Psoas muscle (tissue), 8 donors: ENCODE data around the gene GINS1. TPM values are rescaled to one million over a fixed set of nuclear protein-coding genes. Genes with fewer than 3 reads are reported as not detected.

Source experiments
- ATAC-seq, 4 donors: fragments of 200-7000 bp; cut with Tn5 transposase; one replicate each; pipeline ENCODE4 v1.9.1; 2020; ENCODE audit warnings: moderate library complexity in 3 of 4, mild to moderate bottlenecking in 2 of 4
- DNase-seq, 2 donors: peaks; one replicate each; pipeline ENCODE4 v3.0.0-alpha.2; 2020
- H3K27ac ChIP-seq: fragments of 200-600 bp; one replicate; pipeline ENCODE4 v1.8.0; 2022
- H3K27me3 ChIP-seq, 3 donors: fragments of 200-600 bp in 1 of 3; one replicate each; pipeline versions ENCODE4 v1.6.1 to v1.8.0; 2013 to 2022; ENCODE audit warnings: low read length in 2 of 3, mild to moderate bottlenecking in 2 of 3, moderate library complexity in 1 of 3; ENCODE audit not compliant: insufficient read depth in 3 of 3
- H3K36me3 ChIP-seq, 2 donors: fragments of 200-600 bp in 1 of 2; one replicate each; pipeline versions ENCODE4 v1.6.1 to v1.8.0; 2013 to 2022; ENCODE audit warnings: low read depth in 1 of 2, mild to moderate bottlenecking in 1 of 2, moderate library complexity in 1 of 2; ENCODE audit not compliant: insufficient read depth in 1 of 2
- H3K4me1 ChIP-seq: fragments of 200-600 bp; one replicate; pipeline ENCODE4 v1.8.0; 2022
- H3K4me3 ChIP-seq: fragments of 200-600 bp; one replicate; pipeline ENCODE4 v1.8.0; 2022; ENCODE audit warnings: mild to moderate bottlenecking
- H3K9me3 ChIP-seq: fragments of 200-600 bp; one replicate; pipeline ENCODE4 v1.8.0; 2022
- WGBS, 3 donors: extraction: QIAGEN DNeasy Blood & Tissue Kit; methylation state at CpG; one replicate each; pipeline versions ENCODE4 v1.1.6 to v1.1.7; 2013; 5-methylcytosine and 5-hydroxymethylcytosine counted together
- intact Hi-C, 2 donors: fragments of 100-400 bp; cut with DNase I; formaldehyde crosslinking; loops; one replicate each; pipeline versions ENCODE4 v1.11.0 to v1.14.2; 2022
- polyA plus RNA-seq, 3 donors: library from polyadenylated mRNA; stranded (reverse); fragments of 200-250 nt; gene quantifications; one replicate each; pipeline ENCODE4 v1.2.3, GENCODE V29; 2013
- total RNA-seq, 4 donors: library from RNA; stranded (reverse); fragmentation: NEBNext Ultra II Directional in 2 of 4; extraction: Animal tissue kit (Norgen Biotek cat#: 25700) in 2 of 4; gene quantifications; one replicate each; pipeline versions ENCODE4 v1.2.1 to v1.2.4, GENCODE V29; 2021 to 2023
- TF ChIP-seq, protein P1 (sequence below): fragments of 200-600 bp; IDR thresholded peaks from one replicate; pipeline ENCODE4 v1.8.0; 2022; ENCODE audit warnings: antibody characterized with exemption
- donor health status: healthy with polysubstance abuse.
- donor health status: DM: no; HTN: no; CAD: no; lungs with moderate emphysema.
- donor health status: Bipolar disorder and iron deficiency.
- donor health status: healthy.
- donor health status: DM: yes; HTN: yes; CAD: no.
- donor health status: DM: no; HTN: no; CAD: no.
- donor health status: DM: no; HTN: no; CAD: no.
- donor health status: DM: yes; HTN: yes; CAD: no.

The GINS1 gene
- total and polyA plus RNA-seq, 7 donors, result 0.07 to 0.67 (median 0.17) TPM; not detected in 1

DNA sequence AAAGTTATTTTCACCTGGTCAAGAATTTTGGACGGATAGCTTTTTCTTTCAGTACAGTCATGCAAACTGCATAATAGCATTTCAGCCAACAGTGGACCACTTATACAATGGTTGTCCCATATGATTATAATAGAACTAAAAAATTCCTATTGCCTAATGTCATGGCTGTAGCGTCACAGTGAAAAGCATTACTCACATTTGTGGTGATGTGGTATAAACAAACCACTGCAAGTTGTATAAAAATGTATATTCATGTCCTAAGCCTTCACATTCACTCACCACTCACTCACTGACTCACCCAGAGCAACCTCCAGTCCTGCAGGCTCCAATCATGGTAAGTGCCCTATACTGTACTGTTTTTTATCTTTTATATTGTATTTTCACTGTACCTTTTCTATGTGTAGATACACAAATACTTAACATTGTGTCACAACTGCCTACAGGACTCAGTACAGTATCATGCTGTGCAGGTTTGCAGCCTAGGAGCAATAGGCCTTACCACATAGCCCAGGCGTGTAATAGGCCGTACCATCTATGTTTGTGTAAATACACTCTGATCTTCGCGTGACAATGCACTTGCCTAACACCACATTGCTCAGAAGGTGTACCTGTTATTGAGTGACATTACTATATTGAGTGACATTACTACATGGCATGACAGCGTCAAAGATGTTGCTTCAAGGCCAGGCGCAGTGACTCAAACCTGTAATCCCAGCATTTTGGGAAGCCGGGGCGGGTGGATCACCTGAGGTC lies 34.7 kb upstream of the GINS1 start:
- TF ChIP-seq, protein P1, sequence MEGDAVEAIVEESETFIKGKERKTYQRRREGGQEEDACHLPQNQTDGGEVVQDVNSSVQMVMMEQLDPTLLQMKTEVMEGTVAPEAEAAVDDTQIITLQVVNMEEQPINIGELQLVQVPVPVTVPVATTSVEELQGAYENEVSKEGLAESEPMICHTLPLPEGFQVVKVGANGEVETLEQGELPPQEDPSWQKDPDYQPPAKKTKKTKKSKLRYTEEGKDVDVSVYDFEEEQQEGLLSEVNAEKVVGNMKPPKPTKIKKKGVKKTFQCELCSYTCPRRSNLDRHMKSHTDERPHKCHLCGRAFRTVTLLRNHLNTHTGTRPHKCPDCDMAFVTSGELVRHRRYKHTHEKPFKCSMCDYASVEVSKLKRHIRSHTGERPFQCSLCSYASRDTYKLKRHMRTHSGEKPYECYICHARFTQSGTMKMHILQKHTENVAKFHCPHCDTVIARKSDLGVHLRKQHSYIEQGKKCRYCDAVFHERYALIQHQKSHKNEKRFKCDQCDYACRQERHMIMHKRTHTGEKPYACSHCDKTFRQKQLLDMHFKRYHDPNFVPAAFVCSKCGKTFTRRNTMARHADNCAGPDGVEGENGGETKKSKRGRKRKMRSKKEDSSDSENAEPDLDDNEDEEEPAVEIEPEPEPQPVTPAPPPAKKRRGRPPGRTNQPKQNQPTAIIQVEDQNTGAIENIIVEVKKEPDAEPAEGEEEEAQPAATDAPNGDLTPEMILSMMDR, result no peak
- Histone ChIP-seq H3K4me1 (no peaks in the 10 kb centered on the region), H3K27me3 (no peaks in the 10 kb centered on the region), H3K9me3 (peaks cover 3% of the 10 kb centered on the region), H3K27ac (no peak overlapping the region), H3K4me3 (no peak overlapping the region), H3K36me3 (no peaks in the 10 kb centered on the region)
- ATAC-seq (no peak), DNase-seq (no peak)
- intact Hi-C loops, result no loop called here
- WGBS, 3 donors, result 97% methylated on average over 10 of the region's 10 CpGs

DNA sequence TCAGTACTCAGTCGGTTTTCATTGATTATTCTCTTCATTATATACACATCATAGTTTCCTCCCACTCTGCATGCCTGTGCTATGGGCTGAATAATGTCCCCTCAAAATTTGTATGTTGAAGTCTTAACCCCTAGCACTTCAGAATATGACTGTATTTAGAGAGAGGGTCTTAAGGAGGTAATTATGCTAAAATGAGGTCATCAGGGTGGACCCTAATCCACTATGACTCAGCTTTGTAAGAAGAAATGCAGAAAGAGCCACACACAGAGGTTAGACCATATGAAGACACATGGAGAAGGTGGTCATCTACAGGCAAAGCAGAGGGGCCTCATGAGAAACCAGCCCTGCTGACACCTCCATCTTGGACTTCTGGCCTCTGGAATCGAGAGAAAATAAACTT lies 32.6 kb upstream of the GINS1 start:
- Histone ChIP-seq H3K36me3 (no peaks in the 10 kb centered on the region), H3K4me1 (no peaks in the 10 kb centered on the region), H3K27ac (no peak overlapping the region), H3K9me3 (peaks cover 3% of the 10 kb centered on the region), H3K27me3 (no peaks in the 10 kb centered on the region), H3K4me3 (no peak overlapping the region)
- TF ChIP-seq, protein P1, result no peak
- WGBS, 3 donors, result 85 to 92% (median 90%) methylated on average over 2 of the region's 2 CpGs
- ATAC-seq, result no peak
- DNase-seq, result no peak
- intact Hi-C loops, result no loop called here

DNA sequence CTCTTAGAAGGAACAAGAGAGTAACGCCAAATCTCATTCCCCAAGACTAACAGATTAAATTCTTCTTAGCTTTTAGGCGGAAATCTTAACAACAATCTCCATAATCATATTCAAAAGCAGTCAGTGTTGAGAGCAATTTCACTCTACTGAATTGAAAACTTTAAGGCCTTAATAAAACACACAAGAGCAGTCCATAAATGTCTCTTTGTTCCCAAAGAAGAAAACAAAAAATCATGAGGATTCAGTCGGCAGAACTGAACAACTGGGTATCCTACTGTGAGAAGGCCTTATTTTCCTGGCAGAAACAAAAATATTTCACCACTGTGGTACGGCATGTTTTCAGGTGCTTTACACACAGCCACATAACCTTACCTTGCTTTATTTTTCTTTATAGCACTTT lies 31.2 kb upstream of the GINS1 start:
- WGBS, 3 donors, result 81 to 84% (median 83%) methylated on average over 4 of the region's 4 CpGs
- no peak overlapping the region for H3K4me3 ChIP-seq
- no peaks in the 10 kb centered on the region for H3K36me3 ChIP-seq
- intact Hi-C loops, result no loop called here
- peaks cover 3% of the 10 kb centered on the region for H3K9me3 ChIP-seq
- H3K27me3 ChIP-seq, result no peaks in the 10 kb centered on the region
- no peaks in the 10 kb centered on the region for H3K4me1 ChIP-seq
- DNase-seq (no peak), ATAC-seq (no peak)
- TF ChIP-seq, protein P1, result no peak
- no peak overlapping the region for H3K27ac ChIP-seq

DNA sequence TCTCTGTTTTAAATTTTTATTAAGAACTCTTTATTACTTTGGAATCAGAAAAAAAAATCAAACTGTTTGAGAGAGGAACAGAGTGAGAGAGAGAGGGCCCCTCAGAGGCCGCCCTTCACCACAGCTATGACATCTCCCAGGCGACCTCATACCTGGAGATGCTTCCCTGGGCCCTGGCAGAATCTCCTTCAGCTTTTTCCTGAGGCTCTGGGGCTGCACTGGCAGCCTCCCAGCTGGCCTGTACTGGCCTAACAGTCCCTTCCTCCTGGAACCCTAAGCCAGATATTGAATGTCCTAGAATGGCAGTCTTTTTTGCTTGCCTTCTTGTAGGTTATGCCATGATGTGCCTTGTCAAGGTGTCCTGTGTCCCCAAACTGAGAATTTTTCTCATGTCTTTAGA lies 30.6 kb upstream of the GINS1 start:
- ATAC-seq, result no peak
- Histone ChIP-seq H3K9me3 (peaks cover 3% of the 10 kb centered on the region), H3K27ac (no peak overlapping the region)

More for the DNA sequence above, 30.6 kb upstream of the GINS1 start:
- no peaks in the 10 kb centered on the region for H3K27me3 ChIP-seq
- 82 to 86% (median 84%) methylated on average over 2 of the region's 2 CpGs for WGBS, 3 donors
- TF ChIP-seq, protein P1, result no peak
- no peak for DNase-seq
- intact Hi-C loops, result no loop called here
- no peaks in the 10 kb centered on the region for H3K36me3 ChIP-seq
- no peaks in the 10 kb centered on the region for H3K4me1 ChIP-seq
- H3K4me3 ChIP-seq, result no peak overlapping the region
